ENCODE results near the gene MAP6D1.

MAP6D1 gene

DNA sequence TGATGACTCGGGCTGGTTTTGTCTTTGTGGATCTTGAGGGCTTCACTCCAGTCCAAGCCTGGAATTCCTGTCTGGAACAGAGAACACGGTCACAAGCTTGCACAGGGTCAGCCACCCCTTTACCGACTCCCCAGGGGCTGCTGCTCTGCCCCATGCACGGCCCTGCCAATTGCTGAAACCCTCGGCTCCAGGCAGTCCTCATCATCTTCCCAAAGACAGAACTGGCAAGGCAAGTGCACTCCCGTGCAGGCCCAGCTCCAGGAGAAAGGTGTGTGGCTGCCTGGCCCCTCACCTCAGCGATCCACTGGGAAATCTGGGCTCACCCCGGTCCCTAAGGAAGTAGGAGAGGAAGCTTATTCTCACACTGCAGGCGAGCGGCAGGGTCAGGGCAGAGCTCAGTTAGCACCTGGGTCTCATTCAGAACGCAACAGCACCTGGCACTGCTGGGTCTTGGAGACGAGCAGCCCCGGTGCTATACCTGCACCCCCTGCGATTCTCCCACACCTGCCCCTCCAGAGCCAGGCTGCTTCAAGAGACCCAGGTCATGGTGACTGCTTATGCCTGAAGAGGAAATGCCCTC lies 7.2 kb downstream of the MAP6D1 start:
- no peak for DNase-seq (ENCODE audit: low read depth in 2 of 2)
- TF ChIP-seq, protein P1, sequence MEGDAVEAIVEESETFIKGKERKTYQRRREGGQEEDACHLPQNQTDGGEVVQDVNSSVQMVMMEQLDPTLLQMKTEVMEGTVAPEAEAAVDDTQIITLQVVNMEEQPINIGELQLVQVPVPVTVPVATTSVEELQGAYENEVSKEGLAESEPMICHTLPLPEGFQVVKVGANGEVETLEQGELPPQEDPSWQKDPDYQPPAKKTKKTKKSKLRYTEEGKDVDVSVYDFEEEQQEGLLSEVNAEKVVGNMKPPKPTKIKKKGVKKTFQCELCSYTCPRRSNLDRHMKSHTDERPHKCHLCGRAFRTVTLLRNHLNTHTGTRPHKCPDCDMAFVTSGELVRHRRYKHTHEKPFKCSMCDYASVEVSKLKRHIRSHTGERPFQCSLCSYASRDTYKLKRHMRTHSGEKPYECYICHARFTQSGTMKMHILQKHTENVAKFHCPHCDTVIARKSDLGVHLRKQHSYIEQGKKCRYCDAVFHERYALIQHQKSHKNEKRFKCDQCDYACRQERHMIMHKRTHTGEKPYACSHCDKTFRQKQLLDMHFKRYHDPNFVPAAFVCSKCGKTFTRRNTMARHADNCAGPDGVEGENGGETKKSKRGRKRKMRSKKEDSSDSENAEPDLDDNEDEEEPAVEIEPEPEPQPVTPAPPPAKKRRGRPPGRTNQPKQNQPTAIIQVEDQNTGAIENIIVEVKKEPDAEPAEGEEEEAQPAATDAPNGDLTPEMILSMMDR (IDR thresholded peaks at IDR 0.05; ENCODE audit: low read depth, low read length): no peak
- H3K4me3 ChIP-seq (replicated peaks in 1 of 2; ENCODE audit: low read depth in 2 of 2, low read length in 2 of 2): no peak overlapping the region

DNA sequence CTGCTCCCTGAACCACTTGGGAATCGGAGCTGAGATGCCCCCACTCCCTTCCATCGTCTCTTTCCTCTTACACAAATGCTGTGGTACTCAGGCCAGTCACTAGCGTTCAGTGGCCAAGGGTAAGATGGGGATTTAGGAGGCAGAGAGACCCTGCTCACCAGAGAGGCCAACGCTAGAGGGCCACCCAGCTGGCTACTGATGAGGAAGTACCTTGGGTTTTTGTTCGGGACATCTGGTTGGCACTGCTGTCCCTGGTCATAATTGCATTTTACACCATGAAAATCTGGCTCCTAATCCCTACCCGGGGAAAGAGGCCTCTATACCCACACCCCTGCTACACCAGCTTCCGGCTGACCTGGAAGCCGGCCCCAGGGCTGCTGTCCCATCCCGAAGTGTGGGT lies 7.7 kb downstream of the MAP6D1 start:
- TF ChIP-seq, protein P1 (IDR thresholded peaks at IDR 0.05; ENCODE audit: low read depth, low read length): no peak

DNA sequence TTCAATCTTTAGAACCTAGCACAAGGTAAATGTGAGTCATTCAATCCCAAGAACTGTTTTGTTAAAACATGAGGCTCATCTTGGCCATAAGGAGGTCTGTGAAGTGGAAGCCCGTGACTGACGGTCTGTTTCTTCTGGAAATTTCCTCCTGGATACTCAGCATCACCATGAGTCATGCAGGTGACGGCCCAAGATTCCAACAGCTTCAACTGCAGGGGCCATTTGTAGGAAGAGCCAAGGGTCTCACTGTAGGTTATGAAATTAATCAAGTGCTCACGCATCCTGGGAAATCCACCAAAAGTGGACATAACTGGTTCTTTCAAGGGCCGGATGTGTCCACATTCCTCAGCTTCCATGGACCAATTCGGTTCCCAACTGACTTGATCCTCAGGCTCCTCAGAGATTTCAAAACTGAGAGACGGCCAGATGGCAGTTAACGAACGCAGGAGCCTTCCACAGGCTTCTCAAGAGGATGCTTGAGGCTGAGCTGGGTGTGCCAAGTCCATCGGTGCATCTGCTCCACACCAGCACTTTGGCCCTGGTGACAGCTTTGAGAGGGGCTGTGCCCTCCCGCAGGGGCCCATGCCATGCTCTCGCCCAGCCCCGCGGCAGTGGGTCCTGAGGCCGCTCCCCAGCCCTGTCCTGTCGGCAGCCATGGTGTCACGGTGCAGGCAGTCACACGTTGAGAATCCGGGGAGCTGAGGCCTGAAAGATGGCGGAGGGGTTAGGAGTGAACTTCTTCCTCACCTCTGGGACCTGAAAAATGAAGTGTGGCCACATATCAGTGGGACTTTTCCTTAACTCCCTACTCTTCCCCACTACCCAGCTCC lies 8.5 kb downstream of the MAP6D1 start:
- TF ChIP-seq, protein P1 (IDR thresholded peaks at IDR 0.05; ENCODE audit: low read depth, low read length): no peak
- peak in 1 of 2 donors; percentile 29 for DNase-seq (ENCODE audit: low read depth in 2 of 2)
- no peak overlapping the region for H3K4me3 ChIP-seq (replicated peaks in 1 of 2; ENCODE audit: low read depth in 2 of 2, low read length in 2 of 2)

More for the DNA sequence above, 7.7 kb downstream of the MAP6D1 start:
- no peak overlapping the region for H3K4me3 ChIP-seq (replicated peaks in 1 of 2; ENCODE audit: low read depth in 2 of 2, low read length in 2 of 2)
- no peak for DNase-seq (ENCODE audit: low read depth in 2 of 2)

DNA sequence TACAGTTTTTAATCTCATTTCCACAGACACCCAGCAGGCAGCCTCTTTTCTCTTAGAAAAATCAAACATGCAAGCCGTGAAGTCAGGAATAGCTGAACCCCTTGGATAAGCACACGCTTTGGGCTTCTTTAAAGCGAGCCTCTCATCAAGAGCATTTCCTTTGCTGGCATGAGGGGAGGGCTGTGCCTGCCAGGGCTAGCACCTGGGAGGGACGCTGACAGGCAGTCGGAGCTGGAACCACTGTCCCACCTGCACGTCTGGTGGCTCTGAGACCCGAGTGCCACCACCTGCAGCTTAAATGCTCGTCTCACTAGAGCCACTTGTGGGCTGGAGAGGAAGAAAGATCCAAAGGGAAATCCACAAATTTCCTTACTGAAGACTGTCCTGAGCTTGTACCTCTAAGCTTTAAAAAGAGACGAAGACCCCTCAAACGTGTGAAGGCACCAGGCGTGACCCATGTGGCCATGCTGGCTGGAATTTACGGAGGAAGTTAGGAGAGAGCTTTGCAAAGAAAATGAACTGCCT lies 9.4 kb downstream of the MAP6D1 start:
- TF ChIP-seq, protein P1 (IDR thresholded peaks at IDR 0.05; ENCODE audit: low read depth, low read length): no peak
- no peak for DNase-seq (ENCODE audit: low read depth in 2 of 2)
- no peak overlapping the region for H3K4me3 ChIP-seq (replicated peaks in 1 of 2; ENCODE audit: low read depth in 2 of 2, low read length in 2 of 2)

DNA sequence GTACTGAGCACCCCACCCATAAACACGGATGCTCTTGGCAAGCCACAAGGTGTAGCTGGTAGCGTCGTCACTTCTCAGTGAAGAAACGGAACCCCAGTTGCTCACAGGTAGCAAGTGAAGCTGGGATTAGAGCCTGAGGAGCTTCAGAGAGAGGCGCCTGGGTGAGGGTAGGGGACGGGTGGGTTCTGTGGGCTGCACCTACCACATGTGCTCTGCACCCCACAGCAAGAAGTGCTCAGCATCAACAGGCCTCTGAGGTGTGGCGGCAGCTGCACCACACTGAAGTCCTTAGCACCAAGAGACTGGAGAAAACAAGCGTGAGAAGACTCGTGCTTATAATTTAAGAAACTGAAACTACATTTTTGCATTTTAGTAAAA lies 9.8 kb downstream of the MAP6D1 start:
- no peak for DNase-seq (ENCODE audit: low read depth in 2 of 2)
- H3K4me3 ChIP-seq (replicated peaks in 1 of 2; ENCODE audit: low read depth in 2 of 2, low read length in 2 of 2): no peak overlapping the region
- TF ChIP-seq, protein P1 (IDR thresholded peaks at IDR 0.05; ENCODE audit: low read depth, low read length): no peak

DNA sequence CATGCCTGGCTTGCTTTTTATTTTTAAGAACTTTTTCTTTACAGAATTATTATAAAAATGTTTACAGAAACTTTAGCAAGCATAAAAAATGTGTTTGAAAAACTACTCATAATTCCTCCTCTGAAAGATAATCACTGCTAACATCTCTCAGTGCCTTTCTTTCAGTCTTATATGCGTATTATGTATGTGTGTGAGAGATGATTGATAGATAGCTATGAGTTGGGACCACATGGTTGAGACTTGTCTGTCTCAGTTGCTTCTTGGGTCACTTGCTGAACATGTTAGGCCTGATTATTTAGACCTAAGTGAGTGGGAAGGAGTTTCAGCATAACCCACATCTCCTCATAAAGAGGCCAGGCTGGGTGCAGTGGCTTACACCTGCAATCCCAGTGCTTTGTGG lies 11.1 kb downstream of the MAP6D1 start:
- no peak for DNase-seq (ENCODE audit: low read depth in 2 of 2)
- no peak overlapping the region for H3K4me3 ChIP-seq (replicated peaks in 1 of 2; ENCODE audit: low read depth in 2 of 2, low read length in 2 of 2)
- TF ChIP-seq, protein P1 (IDR thresholded peaks at IDR 0.05; ENCODE audit: low read depth, low read length): no peak
